Ishikawa (cell line): Measurements from ENCODE around the gene IMPA2.

Experiments used
- CEBPB ChIP-seq: IDR thresholded peaks from 2 replicates; pipeline ENCODE4 v1.6.1; 2012
- CREB1 ChIP-seq: IDR thresholded peaks from 2 replicates; pipeline ENCODE4 v1.6.1; 2012; ENCODE audit warnings: low read depth
- EGR1 ChIP-seq: IDR thresholded peaks from 2 replicates; pipeline ENCODE4 v1.6.1; 2012
- EP300 ChIP-seq: IDR thresholded peaks from 2 replicates; pipeline ENCODE4 v1.6.1; 2012; ENCODE audit warnings: borderline replicate concordance
- FOXM1 ChIP-seq: IDR thresholded peaks from 2 replicates; pipeline ENCODE4 v1.6.1; 2012; ENCODE audit warnings: low read depth, borderline replicate concordance
- NFIC ChIP-seq: IDR thresholded peaks from 2 replicates; pipeline ENCODE4 v1.6.1; 2012
- RAD21 ChIP-seq: IDR thresholded peaks from 2 replicates; pipeline ENCODE4 v1.6.1; 2012; ENCODE audit warnings: low read depth
- TAF1 ChIP-seq: IDR thresholded peaks from 2 replicates; pipeline ENCODE4 v1.6.1; 2012; ENCODE audit warnings: low read depth, mild to moderate bottlenecking
- TCF12 ChIP-seq: IDR thresholded peaks from 2 replicates; pipeline ENCODE4 v1.6.1; 2012; ENCODE audit warnings: low read depth
- TEAD4 ChIP-seq: IDR thresholded peaks from 2 replicates; pipeline ENCODE4 v1.6.1; 2012
- YY1 ChIP-seq: IDR thresholded peaks from 2 replicates; pipeline ENCODE4 v1.6.1; 2012; ENCODE audit warnings: low read depth
- ZBTB7A ChIP-seq: IDR thresholded peaks from 2 replicates; pipeline ENCODE4 v1.6.1; 2012; ENCODE audit warnings: low read depth
- TF ChIP-seq, protein P1 (sequence below): IDR thresholded peaks from 2 replicates; pipeline ENCODE4 v1.6.1; 2012
- TF ChIP-seq, protein P2 (sequence below): IDR thresholded peaks from 2 replicates; pipeline ENCODE4 v1.6.1; 2012; ENCODE audit warnings: low read depth, mild to moderate bottlenecking
- TF ChIP-seq, protein P3 (sequence below): IDR thresholded peaks from 2 replicates; pipeline ENCODE4 v1.6.1; 2012

Gene IMPA2

DNA sequence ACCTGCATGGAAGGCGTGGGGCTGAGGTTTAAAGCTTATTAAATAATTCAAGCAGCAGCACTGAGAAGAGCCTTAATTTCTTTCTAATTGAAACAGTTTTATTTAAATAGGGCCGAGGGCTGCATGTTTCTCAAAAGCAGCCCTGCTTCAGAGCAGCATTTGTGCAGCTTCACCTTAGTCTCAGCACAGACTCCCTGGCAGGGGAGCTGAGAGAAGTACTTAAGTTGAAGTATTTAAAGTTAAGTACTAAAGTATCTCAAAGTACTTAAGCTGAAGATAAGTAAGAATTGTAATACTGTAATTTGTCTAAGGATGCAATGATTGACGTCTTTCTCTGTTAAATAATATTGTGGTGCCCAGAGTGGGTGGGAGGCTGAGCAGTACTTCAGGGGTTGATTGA, 31.4 kb downstream of the IMPA2 start:
- no peak for TF ChIP-seq CREB1
- no peak for TF ChIP-seq FOXM1
- TF ChIP-seq TAF1 = no peak
- no peak for TF ChIP-seq CEBPB
- TF ChIP-seq ZBTB7A = no peak
- TF ChIP-seq, protein P1, sequence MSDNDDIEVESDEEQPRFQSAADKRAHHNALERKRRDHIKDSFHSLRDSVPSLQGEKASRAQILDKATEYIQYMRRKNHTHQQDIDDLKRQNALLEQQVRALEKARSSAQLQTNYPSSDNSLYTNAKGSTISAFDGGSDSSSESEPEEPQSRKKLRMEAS = no peak
- no peak for TF ChIP-seq NFIC
- TF ChIP-seq EP300 = no peak
- no peak for TF ChIP-seq TEAD4

DNA sequence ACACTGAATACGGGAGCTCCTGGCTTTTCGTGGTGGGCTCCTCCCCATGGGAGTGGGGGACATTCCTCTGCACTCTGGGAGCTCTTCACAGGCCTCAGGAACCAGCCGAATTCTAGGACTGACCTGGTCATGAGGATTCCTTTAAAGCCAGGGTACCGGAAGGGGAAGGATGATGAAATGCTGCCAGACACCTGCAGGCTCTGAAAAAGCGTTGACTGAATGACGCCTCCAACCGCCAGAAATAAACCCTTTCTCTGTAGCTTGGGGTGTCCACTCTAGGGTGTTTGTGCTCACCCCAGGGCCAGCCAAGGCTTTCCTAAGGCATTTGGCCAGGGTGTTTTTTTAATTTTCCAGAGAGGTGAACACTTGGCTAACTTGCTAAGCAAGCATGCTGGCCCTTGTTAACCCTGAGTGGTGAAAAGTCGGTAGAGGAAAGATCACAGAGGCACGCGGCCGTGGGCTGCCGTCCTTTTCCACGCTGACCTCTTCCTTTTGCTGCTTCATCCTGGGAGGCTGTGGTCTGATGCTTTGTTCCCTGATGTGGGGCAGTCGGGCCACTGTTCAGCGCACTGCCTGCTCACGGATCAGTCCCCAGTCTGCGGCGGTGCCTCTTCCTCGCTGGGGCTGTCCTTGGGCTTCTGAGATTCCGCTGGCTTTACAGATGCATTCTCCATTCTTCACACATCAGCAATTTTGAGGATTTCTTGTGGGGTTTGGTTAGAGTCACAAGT, 32.0 kb downstream of the IMPA2 start:
- TF ChIP-seq TCF12 (no peak), FOXM1 (no peak), EP300 (no peak), TAF1 (no peak), CEBPB (no peak), EGR1 (no peak), ZBTB7A (no peak), YY1 (no peak), CREB1 (no peak), TEAD4 (no peak), NFIC (no peak), RAD21 (no peak)
- TF ChIP-seq, protein P2, sequence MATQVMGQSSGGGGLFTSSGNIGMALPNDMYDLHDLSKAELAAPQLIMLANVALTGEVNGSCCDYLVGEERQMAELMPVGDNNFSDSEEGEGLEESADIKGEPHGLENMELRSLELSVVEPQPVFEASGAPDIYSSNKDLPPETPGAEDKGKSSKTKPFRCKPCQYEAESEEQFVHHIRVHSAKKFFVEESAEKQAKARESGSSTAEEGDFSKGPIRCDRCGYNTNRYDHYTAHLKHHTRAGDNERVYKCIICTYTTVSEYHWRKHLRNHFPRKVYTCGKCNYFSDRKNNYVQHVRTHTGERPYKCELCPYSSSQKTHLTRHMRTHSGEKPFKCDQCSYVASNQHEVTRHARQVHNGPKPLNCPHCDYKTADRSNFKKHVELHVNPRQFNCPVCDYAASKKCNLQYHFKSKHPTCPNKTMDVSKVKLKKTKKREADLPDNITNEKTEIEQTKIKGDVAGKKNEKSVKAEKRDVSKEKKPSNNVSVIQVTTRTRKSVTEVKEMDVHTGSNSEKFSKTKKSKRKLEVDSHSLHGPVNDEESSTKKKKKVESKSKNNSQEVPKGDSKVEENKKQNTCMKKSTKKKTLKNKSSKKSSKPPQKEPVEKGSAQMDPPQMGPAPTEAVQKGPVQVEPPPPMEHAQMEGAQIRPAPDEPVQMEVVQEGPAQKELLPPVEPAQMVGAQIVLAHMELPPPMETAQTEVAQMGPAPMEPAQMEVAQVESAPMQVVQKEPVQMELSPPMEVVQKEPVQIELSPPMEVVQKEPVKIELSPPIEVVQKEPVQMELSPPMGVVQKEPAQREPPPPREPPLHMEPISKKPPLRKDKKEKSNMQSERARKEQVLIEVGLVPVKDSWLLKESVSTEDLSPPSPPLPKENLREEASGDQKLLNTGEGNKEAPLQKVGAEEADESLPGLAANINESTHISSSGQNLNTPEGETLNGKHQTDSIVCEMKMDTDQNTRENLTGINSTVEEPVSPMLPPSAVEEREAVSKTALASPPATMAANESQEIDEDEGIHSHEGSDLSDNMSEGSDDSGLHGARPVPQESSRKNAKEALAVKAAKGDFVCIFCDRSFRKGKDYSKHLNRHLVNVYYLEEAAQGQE = no peak
- TF ChIP-seq, protein P1 = no peak
- TF ChIP-seq, protein P3, sequence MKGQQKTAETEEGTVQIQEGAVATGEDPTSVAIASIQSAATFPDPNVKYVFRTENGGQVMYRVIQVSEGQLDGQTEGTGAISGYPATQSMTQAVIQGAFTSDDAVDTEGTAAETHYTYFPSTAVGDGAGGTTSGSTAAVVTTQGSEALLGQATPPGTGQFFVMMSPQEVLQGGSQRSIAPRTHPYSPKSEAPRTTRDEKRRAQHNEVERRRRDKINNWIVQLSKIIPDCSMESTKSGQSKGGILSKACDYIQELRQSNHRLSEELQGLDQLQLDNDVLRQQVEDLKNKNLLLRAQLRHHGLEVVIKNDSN = no peak

DNA sequence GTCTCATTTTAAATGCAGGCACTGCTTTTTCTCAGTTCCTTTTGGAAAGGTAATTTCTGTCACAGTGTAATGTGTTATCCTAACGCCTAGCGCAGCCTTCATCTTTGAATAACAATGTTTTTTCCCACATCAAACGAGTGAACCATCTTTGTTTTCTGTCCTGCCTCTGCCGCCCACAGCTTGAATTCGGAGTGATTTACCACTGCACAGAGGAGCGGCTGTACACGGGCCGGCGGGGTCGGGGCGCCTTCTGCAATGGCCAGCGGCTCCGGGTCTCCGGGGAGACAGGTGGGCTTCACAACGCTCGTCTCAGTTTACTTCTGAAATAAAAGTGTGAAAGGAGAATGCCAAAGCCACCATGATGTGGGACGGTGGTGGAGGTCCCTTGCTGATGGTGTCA, 32.8 kb downstream of the IMPA2 start:
- TF ChIP-seq TEAD4 (no peak), EP300 (no peak), FOXM1 (no peak), RAD21 (no peak), NFIC (no peak), EGR1 (no peak), ZBTB7A (no peak), TCF12 (no peak), TAF1 (no peak), CEBPB (no peak), CREB1 (no peak), YY1 (no peak)
- TF ChIP-seq, protein P1 = no peak
- TF ChIP-seq, protein P3 = no peak
- TF ChIP-seq, protein P2 = no peak

DNA sequence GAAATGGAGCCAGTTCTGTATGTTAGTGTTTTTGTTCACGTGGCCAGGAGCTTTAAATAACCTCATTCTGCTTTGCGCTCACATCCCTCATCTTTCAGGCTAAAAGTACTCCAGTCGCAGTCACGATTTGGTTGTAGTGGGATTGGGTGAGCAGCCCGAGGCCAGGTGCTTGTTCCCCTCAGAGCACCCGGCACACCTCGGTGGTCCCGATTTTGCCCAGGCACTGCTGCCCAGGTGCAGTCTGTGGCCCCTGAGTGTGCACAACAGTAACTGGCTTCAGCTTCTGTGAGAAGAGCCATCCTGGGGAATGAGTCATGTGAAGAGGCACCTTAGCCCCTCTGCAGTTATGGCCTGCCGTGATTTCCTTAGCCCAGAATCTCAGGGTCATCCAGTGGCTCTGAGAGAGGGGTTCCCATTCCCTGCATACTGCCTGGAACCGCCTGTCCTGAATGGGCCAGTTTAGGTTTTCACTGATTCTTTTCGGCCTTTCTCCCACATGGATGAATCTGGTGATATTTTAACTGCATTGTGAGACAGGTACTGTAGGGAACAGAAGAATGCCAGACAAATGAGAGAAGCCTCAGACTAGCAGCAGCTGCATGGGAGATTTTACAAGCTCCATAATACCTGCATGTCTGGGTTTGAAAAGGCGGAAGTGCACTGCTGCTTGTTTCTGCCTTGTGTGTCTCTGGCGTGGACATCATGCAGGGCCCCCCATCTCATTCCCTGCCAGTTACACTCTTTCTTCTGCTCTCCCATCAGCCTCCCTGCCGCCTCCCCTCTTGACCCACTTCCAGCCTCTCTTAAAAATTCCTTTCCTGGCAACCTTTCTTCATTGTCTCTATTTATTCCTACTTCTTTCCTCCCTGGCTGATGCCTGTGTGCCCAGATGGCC, 33.5 kb downstream of the IMPA2 start:
- TF ChIP-seq FOXM1 (no peak), NFIC (no peak), ZBTB7A (no peak), TEAD4 (no peak), EP300 (no peak), TAF1 (no peak), RAD21 (no peak), CEBPB (no peak)
- TF ChIP-seq, protein P2 = no peak
